GM19324 (cell line): Measurements from ENCODE around the gene ABCA1.
A peak's percentile ranks its signal among the peaks of the same experiment; 100 is the strongest.
"Not testable (repeated sequence)": the region's sequence is repeated elsewhere in the genome, so short reads cannot be mapped to it uniquely, and the experiment has no call there.

ENCODE experiments used
- ATAC-seq: cut with Tn5 transposase; IDR thresholded peaks from one replicate; pipeline ENCODE4 v1.9.1; 2021; ENCODE audit warnings: mild to moderate bottlenecking, moderate library complexity; ENCODE audit not compliant: unreplicated experiment, low FRiP score

Gene ABCA1, protein sequence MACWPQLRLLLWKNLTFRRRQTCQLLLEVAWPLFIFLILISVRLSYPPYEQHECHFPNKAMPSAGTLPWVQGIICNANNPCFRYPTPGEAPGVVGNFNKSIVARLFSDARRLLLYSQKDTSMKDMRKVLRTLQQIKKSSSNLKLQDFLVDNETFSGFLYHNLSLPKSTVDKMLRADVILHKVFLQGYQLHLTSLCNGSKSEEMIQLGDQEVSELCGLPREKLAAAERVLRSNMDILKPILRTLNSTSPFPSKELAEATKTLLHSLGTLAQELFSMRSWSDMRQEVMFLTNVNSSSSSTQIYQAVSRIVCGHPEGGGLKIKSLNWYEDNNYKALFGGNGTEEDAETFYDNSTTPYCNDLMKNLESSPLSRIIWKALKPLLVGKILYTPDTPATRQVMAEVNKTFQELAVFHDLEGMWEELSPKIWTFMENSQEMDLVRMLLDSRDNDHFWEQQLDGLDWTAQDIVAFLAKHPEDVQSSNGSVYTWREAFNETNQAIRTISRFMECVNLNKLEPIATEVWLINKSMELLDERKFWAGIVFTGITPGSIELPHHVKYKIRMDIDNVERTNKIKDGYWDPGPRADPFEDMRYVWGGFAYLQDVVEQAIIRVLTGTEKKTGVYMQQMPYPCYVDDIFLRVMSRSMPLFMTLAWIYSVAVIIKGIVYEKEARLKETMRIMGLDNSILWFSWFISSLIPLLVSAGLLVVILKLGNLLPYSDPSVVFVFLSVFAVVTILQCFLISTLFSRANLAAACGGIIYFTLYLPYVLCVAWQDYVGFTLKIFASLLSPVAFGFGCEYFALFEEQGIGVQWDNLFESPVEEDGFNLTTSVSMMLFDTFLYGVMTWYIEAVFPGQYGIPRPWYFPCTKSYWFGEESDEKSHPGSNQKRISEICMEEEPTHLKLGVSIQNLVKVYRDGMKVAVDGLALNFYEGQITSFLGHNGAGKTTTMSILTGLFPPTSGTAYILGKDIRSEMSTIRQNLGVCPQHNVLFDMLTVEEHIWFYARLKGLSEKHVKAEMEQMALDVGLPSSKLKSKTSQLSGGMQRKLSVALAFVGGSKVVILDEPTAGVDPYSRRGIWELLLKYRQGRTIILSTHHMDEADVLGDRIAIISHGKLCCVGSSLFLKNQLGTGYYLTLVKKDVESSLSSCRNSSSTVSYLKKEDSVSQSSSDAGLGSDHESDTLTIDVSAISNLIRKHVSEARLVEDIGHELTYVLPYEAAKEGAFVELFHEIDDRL (N-terminal part only)

DNA sequence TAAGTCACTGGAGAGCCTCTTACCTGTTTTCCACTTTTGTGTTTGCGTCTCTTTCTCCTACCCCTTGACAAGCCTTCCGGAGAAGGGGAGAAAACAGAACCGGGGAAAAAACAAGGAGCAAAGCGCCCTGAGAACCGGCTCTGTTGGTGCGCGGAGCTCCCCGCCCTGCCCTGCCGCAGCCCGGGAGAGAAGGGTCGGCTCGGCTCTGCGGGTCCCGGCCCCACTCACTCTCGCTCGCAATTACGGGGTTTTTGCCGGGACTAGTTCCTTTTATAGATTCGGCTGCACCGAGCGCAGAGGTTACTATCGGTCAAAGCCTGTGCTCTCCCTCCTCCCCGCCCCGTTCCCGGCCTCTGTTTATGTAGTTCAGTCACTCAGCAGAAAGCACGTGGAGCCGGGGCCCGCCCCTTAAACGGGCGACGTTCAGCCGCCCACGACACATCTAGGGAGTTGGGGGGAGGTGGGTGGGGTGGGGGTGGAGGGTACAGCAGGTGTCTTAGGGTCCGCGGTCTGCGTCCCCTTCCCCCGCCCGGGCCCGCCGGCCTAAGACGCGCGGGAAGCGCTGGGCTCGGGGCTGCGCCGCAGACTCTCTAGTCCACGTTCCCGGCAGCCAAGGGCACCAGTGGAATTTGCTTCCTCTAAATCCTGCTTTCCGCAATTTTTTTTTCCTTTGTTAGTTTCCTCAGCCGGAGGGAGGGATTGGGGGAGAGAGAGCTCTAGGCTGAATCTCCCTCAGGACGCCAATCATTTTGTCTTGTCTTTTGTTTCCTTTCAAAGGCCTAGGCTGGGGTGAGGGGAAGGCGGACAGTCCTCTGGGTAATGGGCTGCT lies at the start of gene ABCA1:
Gene ABCA1 (minus strand): TSS at position 244 of the 829 bp plus-strand sequence. CDS start 24,476 bp downstream, outside the sequence.
- no peak for ATAC-seq

DNA sequence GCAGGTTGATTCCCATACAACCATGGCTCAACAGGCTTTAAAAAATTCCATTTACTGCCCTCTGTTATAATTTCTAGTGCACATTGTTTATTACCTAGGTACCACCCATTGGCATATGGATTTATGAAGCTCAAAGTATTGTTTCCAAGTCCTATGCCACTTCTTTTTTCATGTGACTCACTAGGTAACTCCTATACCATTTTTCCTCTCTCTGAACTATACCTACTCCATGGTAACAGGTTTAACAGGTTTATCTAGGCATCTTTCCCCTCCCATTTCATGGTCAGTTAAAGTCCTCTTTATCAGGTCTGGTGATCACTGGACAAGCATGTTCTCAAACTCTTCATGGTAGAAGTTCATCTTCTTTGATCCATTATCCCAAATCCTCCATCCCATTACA lies 49.6 kb upstream of the ABCA1 start:
- no peak for ATAC-seq

DNA sequence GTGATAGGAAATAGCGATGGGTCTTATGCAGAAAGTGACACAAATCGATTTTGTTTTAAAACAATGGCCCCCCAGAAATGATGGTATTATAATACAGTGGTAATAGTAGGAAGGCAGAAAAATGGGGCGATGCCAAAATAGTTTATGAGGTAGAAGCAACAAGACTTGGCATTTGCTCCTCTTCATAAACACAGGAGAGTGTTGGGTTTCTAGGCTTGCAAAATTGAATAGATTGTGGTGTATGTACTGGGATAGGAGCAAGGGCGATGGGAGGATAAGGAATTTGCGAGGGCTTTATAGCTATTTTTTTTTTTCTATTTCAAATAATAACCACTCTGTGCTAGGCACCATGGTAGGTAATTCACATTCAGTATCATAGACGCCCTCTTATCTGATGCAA lies 49.2 kb upstream of the ABCA1 start:
- no peak for ATAC-seq

DNA sequence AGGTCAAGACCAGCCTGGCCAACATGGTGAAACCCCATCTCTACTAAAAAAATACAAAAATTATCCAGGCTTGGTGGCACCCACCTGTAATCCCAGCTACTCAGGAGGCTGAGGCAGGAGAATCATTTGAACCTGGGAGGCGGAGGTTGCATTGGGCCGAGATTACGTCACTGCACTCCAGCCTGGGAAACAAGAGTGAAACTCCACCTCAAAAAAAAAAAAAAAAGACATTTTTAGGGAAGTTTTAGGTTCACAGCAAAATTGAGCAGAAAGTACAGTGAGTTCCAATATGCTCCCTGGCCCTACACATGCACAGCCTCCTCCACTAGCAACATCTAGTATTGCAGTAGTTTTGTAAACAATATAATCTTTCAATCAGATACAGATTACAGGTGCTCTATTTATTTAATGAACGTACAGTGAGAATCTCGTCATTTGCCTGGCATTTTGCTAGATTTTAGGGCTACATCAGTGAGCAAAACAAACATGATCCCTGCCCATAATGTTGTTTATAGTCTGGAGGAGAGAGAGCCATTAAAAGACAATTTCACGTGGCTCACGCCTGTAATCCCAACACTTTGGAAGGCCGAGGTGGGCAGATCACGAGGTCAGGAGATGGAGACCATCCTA lies 48.1 kb upstream of the ABCA1 start:
- not testable (repeated sequence) for ATAC-seq

DNA sequence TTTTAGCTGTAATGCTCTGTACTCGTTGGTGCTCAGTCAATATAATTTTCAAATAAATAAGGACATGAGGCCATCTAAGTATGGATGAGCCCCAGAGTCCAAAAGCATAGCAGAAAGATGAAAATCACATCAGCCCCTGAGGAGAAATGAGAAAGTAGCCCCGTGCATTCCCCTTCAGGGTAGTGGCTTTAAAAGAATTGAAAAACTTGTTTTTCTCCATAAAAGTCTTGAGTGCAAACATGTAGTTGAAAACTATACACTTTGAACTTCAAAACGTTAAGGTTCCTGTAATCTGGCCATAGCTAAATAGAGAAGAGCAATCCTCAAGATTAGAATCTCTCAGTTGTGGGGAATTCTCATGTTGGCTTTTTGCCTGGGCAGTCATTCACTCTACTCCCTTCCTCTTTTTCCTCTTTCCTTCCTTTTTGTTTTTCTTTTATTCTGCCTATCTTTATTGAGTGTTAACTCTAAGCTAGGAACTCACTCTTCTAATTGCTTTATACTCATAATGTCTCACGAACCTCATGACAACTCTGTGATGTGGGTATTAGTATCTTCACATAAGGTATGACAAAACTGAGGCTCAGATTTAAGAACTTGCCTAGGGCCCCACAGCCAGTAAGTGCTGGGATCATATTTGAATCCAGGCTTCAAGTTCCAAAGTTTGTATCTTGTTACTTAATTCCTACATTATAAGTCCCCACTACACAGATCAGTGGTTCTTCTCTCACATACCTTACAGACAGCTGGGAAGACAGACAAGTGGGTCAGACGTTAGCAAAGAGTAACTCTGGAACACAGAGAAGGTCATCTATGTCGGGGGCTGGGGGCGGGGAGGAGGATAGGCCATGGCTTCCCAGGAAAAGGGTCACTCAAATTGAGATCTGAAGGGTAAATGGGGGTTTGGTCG lies 46.4 kb upstream of the ABCA1 start:
- ATAC-seq, result no peak

DNA sequence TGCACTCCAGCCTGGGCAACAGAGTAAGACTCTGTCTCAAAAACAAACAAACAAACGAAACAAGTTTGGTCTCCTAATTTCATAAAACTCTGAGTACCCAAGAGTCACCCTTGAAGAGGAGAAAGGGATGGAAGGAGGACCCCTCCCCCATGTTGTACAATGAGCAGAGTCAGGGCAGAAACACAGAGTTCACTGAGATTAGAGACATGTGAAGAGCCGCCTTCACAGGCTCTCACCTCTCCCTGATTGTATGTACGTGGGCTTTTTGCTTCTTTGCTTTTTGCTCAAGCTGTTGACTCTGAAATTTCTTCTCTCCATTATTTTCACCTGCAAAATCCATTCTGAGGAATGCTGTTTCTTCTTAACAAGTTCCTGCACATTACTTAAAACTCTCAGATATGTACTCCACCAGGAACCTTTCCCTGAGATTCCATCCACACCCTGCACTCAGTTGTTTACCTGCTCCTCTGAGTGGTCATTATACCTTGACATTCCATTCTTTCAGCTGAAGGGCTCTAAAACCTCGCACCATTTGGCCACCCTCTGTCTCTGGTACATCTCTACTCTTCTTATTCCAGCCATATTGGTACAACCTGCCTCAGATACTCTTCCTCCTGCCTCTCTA lies 44.4 kb upstream of the ABCA1 start:
- no peak for ATAC-seq

DNA sequence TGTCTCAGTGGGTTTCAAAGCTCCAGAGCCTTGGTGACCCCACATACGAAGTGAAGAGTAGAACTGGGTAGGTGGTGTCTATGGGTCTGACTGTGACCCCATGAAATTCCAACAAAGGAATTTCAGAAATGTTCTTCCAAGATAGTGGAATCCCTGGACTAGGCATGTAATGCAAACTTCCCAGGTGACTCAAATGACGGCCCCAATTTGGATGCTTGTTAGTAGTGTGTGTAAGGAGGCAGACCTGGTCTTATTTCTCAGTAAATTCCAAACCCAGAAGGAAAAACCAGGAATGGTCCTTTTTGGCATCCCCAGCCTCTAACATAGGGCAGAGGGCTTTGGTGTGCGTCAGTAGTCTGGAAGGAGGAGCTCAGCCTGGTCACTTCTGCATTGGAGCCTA lies 43.6 kb upstream of the ABCA1 start:
- no peak for ATAC-seq

DNA sequence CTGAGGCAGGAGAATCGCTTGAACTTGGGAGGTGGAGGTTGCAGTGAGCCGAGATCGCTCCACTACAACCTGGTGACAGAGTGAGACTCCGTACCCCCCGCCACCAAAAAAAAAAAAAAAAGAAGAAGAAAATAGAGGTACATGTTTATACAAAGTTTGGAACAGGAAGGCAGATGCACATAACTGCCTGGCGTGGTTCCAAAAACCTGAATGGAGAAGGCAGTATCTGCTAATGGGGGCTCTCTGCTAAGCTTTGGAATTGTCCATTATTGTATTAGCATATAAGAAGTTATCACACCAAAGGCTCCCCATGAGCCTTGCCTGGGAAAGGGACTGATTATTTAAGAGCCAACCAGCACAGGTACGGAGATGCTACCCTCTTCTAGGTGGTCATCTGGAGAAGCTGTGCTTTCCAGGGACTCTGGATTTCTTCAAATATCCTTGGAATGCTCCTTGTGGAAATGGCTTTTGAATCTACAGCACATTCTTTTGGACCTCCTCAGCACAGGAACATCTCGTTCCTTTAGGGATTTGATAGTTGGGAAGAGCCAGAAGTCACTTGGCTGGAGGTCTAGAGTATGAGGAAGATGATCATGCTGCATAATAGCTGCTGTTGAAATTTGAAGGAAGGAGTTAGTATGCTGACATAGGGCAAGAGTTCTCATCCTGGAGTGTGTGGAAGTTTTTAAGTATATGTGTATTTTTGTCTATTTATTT lies 42.5 kb upstream of the ABCA1 start:
- ATAC-seq, result no peak

DNA sequence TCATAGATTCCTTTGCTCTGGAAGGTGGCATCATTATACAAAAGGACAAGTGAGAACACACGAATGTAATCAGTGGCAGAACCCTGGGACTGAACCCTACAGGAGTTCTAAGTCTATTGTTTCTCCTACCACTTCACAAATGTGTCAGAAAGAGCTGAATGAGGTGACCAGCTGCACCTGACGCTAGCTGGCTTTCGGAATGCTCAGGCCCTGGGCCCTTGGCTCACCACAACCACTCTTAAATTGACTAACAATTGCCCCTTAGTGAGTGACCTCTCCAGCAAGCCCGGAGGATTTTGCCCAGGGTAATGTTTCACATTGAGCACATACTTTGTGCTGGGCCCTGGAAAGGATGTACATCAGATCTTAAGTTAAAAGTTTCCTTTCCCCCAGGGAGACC lies 41.2 kb upstream of the ABCA1 start:
- ATAC-seq, result no peak

DNA sequence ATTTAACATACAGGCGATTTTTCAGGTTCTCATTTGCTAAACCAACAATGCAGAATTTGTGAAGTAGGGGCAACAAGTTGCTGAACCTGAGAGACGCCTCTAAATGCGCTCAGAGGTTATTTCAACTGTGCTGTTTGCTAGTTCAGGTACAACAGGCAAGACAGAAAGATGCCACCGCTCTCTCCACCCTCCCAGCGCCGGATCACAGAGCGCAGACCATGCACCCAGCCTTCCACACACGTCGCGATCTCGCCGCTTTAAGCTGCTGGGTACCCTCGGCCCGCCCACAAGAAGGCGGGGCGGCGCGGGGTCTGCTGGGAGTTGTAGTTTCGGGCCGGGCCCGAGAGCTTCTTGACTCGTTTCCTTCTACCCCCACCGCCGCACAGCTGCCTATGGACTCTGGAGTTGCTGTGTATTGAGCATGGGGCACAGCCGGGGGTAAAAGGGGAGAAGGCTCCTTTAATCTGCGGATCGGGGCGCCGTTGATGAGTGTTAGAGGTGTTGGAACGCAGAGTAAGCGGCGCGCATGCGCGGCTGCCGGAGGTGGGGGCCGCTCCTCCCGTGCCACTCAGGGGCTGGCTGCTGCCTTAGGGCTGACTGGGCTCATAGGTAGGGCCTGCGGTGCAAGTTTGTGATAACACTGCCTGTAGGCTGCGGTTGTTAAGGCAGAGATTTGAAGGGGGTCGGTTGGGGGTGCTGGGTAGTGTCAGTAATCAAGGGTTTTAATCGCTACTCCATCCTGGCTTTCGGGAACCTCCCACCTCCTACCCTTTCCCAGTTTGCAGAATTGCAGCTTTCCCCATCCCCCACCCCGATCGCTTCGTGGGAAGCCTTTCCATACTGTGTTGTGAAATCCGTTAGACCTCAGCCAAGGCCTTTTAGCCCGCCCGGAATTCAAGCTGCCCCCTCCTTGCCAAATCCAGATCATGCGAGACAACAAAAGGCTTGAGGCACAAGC lies 40.3 kb upstream of the ABCA1 start:
- ATAC-seq, result peak; percentile 97

DNA sequence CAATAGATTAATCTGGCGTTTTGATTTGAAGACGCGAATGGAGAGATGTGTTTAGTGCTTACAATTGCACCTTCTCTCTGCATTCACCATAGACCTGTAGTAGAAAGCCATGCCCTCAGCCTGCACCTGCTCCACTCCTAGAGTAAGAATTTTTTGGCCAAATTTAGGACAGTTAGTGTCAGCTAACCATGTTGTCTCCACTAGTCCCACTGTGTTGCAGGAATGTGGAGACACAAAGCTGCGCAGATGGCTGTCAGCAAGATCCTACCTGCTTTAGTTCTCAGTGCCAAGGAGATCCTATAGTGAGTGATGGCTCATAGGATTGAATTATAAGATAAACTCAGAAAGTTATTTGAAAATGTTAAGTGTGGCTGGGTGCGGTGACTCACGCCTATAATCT lies 35.1 kb upstream of the ABCA1 start:
- ATAC-seq, result no peak

DNA sequence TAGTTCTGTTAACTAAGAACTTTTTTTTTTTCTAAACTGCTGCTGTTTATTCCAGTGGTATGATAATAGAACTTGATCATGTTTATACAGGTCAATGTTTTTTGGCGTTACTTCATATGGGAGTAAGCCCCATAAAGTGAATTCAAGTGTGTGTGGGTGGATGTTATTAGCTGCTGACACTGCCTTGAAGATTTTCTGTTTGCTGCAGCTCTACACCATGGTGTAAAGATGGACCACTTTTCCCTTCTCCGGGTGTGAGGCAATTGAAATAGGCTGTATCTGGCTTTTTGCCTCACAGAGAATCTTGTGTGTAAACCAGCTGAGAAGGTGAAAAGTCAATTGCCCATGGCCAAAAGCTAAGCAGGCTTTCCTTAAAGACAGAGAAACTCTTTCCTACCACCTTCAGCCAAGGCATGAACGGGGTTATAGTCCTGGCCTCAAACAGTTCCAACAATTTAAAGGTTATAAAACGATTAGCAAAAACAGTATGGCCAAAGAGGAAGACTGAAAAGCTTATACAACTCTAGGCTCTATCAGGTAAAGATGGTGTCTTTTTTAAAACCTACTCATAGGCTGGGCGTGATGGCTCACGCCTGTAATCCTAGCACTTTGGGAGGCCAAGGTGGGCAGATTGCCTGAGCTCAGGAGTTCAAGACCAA lies 33.9 kb upstream of the ABCA1 start:
- ATAC-seq, result no peak

DNA sequence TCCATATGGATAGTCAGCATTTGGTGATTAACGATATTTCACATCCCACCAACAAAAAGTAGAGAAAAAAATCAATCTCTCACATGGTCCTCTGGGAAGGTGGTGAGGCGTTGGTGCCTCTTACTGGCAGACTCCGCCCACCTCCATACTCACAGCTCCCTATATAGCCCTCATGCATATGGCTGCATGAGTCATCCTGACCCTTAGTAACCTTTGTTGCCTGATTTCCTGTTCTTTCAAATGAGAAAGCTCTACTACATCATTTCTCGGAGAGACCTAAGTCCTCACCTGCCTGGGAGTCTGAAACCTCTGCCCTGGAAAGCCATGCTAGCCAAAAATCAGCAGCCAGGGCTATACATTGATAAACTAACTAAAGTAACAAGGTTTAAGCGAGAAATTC lies 33.3 kb upstream of the ABCA1 start:
- ATAC-seq, result no peak

DNA sequence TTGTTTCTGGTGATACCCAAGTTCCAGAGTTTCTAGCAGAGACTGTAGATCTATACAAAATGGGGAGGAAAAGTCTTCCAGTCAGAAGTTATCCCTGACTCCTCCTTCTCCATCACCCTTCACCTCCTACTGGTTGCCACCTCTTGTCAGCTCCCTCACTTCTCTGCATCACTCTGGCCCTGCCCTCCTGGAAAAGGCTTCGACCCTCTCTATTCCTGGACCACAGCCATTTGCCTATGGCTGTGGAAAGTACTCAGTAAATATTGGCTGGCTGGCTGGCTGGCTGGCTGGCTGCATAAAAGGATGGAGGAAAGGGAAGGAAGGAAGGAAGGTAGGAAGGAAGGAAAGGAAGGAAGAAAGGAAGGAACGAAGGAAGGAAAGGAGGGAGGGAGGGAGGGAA lies 32.7 kb upstream of the ABCA1 start:
- no peak for ATAC-seq

DNA sequence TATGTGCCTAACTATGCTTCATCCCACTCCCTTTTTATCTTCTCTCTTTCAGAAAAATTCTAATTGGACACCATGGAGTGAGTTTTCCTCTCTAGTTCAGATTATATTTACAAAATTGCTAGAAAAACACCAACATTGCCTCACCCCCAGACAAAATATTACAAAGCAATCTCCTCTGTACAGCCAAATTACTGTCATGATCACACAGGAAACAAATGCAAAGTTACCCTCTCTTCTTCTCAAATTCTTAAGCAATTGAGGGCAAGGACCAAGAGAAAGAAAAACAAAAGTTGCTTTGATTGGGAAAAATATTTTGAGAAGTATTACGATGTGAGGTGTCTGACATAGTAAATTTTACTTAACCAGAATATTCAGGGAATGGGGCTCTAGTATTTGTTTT lies 30.8 kb upstream of the ABCA1 start:
- no peak for ATAC-seq

DNA sequence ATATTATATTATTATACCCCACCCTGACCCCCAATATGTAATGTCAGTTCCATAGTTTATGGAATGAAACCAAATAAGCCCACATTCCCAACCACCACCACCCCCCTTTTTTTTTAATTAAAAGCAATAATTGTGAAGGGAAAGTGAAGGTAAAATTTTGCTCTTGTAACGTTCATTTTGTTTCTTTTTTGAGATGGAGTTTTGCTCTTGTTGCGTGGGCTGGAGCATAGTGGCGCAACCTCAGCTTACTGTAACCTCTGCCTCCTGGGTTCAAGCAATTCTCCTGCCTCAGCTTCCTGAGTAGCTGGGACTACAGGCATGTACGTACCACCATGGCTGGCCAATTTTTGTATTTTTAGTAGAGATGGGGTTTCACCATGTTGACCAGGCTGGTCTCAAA lies 30.1 kb upstream of the ABCA1 start:
- ATAC-seq, result not testable (repeated sequence)
